Measurements from ENCODE around the gene LITAFD.

DNA sequence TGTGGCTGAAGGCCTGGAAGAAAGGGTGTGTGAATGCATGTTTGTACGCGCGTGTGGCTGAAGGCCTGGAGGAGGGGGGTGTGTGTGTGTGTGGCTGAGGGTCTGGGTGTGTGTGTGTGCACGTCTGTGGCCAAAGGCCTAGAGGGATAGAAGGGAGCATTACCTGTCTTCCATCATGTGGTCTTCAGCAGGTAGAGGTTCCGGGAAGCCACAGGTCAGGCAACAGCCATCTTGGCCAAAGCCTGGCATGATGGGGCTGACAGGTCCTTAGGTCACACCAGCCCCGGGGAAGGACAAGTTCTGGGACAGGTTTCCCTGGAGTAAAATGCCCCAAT is 5.2 kb downstream of the LITAFD start:
- TF ChIP-seq CTCF (IDR thresholded peaks at IDR 0.05) = no peak
- no peak for TF ChIP-seq POLR2A (IDR thresholded peaks at IDR 0.05)

All from testis (tissue), 2 donors.